WTC11 (cell line): ENCODE data around the gene WRAP73. TPM values are rescaled to one million over a fixed set of nuclear protein-coding genes. Genes with fewer than 3 reads are reported as not detected.

Experiments used
- ATAC-seq: fragments of 200-7000 bp; cut with Tn5 transposase; 2 replicates; pipeline ENCODE4 v1.10.0; 2021; ENCODE audit warnings: mild to moderate bottlenecking, moderate library complexity
- CTCF ChIA-PET: fragments of 300-600 bp; sonication (Branson Sonifier 250); formaldehyde crosslinking; loops from one replicate; lab custom pipeline; 2021; ENCODE audit warnings: antibody characterized with exemption; lab: Charles Lee
- POLR2A ChIA-PET: fragments of 350-600 bp; sonication (Branson Sonifier 250); formaldehyde crosslinking; loops from one replicate; lab custom pipeline; 2021; ENCODE audit warnings: antibody characterized with exemption; lab: Charles Lee
- DNase-seq: peaks from one replicate; pipeline ENCODE4 v3.0.0; 2021; ENCODE audit warnings: low spot score
- H3K27ac Mint-ChIP-seq: 2 replicates; pipeline ENCODE4 v1.8.0; 2021; ENCODE audit warnings: mixed read lengths
- H3K27me3 Mint-ChIP-seq: 2 replicates; pipeline ENCODE4 v1.8.0; 2021; ENCODE audit warnings: low read depth, mild to moderate bottlenecking, moderate library complexity, mixed read lengths
- H3K36me3 Mint-ChIP-seq: 2 replicates; pipeline ENCODE4 v1.8.0; 2021; ENCODE audit warnings: mixed read lengths
- H3K4me1 Mint-ChIP-seq: 2 replicates; pipeline ENCODE4 v1.8.0; 2022; ENCODE audit warnings: mixed read lengths
- H3K4me3 Mint-ChIP-seq: 2 replicates; pipeline ENCODE4 v1.8.0; 2021; ENCODE audit warnings: mild to moderate bottlenecking, moderate library complexity, mixed read lengths
- H3K9me3 Mint-ChIP-seq: 2 replicates; pipeline ENCODE4 v1.8.0; 2021; ENCODE audit warnings: mixed read lengths
- CTCF ChIP-seq: fragments of 200-600 bp; IDR thresholded peaks from 2 replicates; pipeline ENCODE4 v1.8.0; 2022; ENCODE audit warnings: antibody characterized with exemption
- ETV6 ChIP-seq: sonication (generic); formaldehyde crosslinking; IDR thresholded peaks from 2 replicates; pipeline ENCODE4 v1.8.1; 2022; ENCODE audit warnings: mild to moderate bottlenecking, missing genetic modification reagents
- FOXJ3 ChIP-seq: sonication (generic); formaldehyde crosslinking; IDR thresholded peaks from 2 replicates; pipeline ENCODE4 v1.9.0; 2021; ENCODE audit warnings: missing genetic modification reagents, mild to moderate bottlenecking, borderline replicate concordance
- FOXK1 ChIP-seq: sonication (generic); formaldehyde crosslinking; IDR thresholded peaks from 2 replicates; pipeline ENCODE4 v1.8.0; 2022; ENCODE audit warnings: mild to moderate bottlenecking, moderate library complexity, missing genetic modification reagents
- GABPB1 ChIP-seq: sonication (generic); formaldehyde crosslinking; IDR thresholded peaks from 2 replicates; pipeline ENCODE4 v1.8.1; 2023; ENCODE audit warnings: mild to moderate bottlenecking, missing genetic modification reagents
- HMGA2 ChIP-seq: fragments of 250-450 bp; sonication (Bioruptor Pico); IDR thresholded peaks from 2 replicates; pipeline ENCODE4 v1.4.0; 2021; ENCODE audit warnings: mild to moderate bottlenecking, moderate library complexity
- MAX ChIP-seq: sonication (generic); formaldehyde crosslinking; IDR thresholded peaks from 2 replicates; pipeline ENCODE4 v1.8.0; 2022; ENCODE audit warnings: mild to moderate bottlenecking, missing genetic modification reagents
- NR2C2 ChIP-seq: sonication (generic); formaldehyde crosslinking; IDR thresholded peaks from 2 replicates; pipeline ENCODE4 v1.8.0; 2022; ENCODE audit warnings: mild to moderate bottlenecking, missing genetic modification reagents
- NR3C1 ChIP-seq: sonication (generic); formaldehyde crosslinking; conservative IDR thresholded peaks from 2 replicates; pipeline ENCODE4 v1.8.1; 2023; ENCODE audit warnings: low read depth, mild to moderate bottlenecking, missing genetic modification reagents
- RELA ChIP-seq: sonication (generic); formaldehyde crosslinking; IDR thresholded peaks from 2 replicates; pipeline ENCODE4 v1.8.1; 2022; ENCODE audit warnings: missing genetic modification reagents, mild to moderate bottlenecking, borderline replicate concordance
- SP1 ChIP-seq: sonication (generic); formaldehyde crosslinking; conservative IDR thresholded peaks from 2 replicates; pipeline ENCODE4 v1.8.1; 2022; ENCODE audit warnings: missing genetic modification reagents
- TEAD1 ChIP-seq: sonication (generic); formaldehyde crosslinking; IDR thresholded peaks from 2 replicates; pipeline ENCODE4 v1.8.0; 2022; ENCODE audit warnings: mild to moderate bottlenecking, missing genetic modification reagents
- TEAD4 ChIP-seq: sonication (generic); formaldehyde crosslinking; IDR thresholded peaks from 2 replicates; pipeline ENCODE4 v1.8.0; 2022; ENCODE audit warnings: mild to moderate bottlenecking, missing genetic modification reagents
- USF1 ChIP-seq: sonication (generic); formaldehyde crosslinking; IDR thresholded peaks from 2 replicates; pipeline ENCODE4 v1.8.0; 2022; ENCODE audit warnings: mild to moderate bottlenecking, missing genetic modification reagents
- ZNF232 ChIP-seq: sonication (generic); formaldehyde crosslinking; IDR thresholded peaks from 2 replicates; pipeline ENCODE4 v1.8.0; 2022; ENCODE audit warnings: mild to moderate bottlenecking, missing genetic modification reagents
- ZNF317 ChIP-seq: sonication (generic); formaldehyde crosslinking; IDR thresholded peaks from 2 replicates; pipeline ENCODE4 v1.8.1; 2023; ENCODE audit warnings: low read depth, mild to moderate bottlenecking, moderate library complexity, missing genetic modification reagents, borderline replicate concordance
- ZNF671 ChIP-seq: fragments of 250-450 bp; sonication (Bioruptor Pico); IDR thresholded peaks from 2 replicates; pipeline ENCODE4 v1.8.0; 2021; ENCODE audit warnings: mild to moderate bottlenecking
- total RNA-seq: library from RNA; stranded (reverse); gene quantifications from 3 replicates; pipeline ENCODE4 v1.2.3, GENCODE V29; 2021
- TF ChIP-seq, protein P1 (sequence below): sonication (generic); formaldehyde crosslinking; IDR thresholded peaks from 2 replicates; pipeline ENCODE4 v1.8.1; 2023; ENCODE audit warnings: mild to moderate bottlenecking, missing genetic modification reagents
- TF ChIP-seq, protein P2 (sequence below): sonication (generic); formaldehyde crosslinking; IDR thresholded peaks from 2 replicates; pipeline ENCODE4 v1.8.1; 2022; ENCODE audit warnings: mild to moderate bottlenecking, moderate library complexity, missing genetic modification reagents
- TF ChIP-seq, protein P3 (sequence below): sonication (generic); formaldehyde crosslinking; IDR thresholded peaks from 2 replicates; pipeline ENCODE4 v1.8.1; 2022; ENCODE audit warnings: mild to moderate bottlenecking, missing genetic modification reagents, moderate library complexity, borderline replicate concordance

WRAP73 gene
- total RNA-seq, 1 experiment from 2014 or later, result 39.2 TPM

GRCh38 chr1:3593334-3593733, 56.6 kb downstream of the WRAP73 start:
- DNase-seq, result no peak
- no peak overlapping the region for H3K4me3 Mint-ChIP-seq
- no peak for ATAC-seq
- H3K9me3 Mint-ChIP-seq, result no peaks in the 10 kb centered on the region
- CTCF ChIA-PET, result interaction anchor here (0.6 to 5.4 kb wide), 11 partner anchors 9 to 1394 kb away, joined by 3 to 65 read pairs (median 4); no protein-coding TSS in a partner anchor
- no peaks in the 10 kb centered on the region for H3K27me3 Mint-ChIP-seq
- no peak overlapping the region for H3K27ac Mint-ChIP-seq
- POLR2A ChIA-PET, result no interaction called here
- no peaks in the 10 kb centered on the region for H3K36me3 Mint-ChIP-seq
- no peak for TF ChIP-seq ZNF317 (CRISPR knock-in tag)
- no peak for TF ChIP-seq ZNF232 (CRISPR knock-in tag)
- TF ChIP-seq, protein P1, sequence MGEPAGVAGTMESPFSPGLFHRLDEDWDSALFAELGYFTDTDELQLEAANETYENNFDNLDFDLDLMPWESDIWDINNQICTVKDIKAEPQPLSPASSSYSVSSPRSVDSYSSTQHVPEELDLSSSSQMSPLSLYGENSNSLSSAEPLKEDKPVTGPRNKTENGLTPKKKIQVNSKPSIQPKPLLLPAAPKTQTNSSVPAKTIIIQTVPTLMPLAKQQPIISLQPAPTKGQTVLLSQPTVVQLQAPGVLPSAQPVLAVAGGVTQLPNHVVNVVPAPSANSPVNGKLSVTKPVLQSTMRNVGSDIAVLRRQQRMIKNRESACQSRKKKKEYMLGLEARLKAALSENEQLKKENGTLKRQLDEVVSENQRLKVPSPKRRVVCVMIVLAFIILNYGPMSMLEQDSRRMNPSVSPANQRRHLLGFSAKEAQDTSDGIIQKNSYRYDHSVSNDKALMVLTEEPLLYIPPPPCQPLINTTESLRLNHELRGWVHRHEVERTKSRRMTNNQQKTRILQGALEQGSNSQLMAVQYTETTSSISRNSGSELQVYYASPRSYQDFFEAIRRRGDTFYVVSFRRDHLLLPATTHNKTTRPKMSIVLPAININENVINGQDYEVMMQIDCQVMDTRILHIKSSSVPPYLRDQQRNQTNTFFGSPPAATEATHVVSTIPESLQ (CRISPR knock-in tag), result no peak
- TF ChIP-seq FOXK1 (CRISPR knock-in tag), result no peak
- TF ChIP-seq HMGA2 (CRISPR knock-in tag), result no peak
- no peak for TF ChIP-seq CTCF
- TF ChIP-seq TEAD4 (CRISPR knock-in tag), result no peak
- no peak for TF ChIP-seq NR2C2 (CRISPR knock-in tag)
- TF ChIP-seq MAX (CRISPR knock-in tag), result no peak
- TF ChIP-seq ZNF671 (CRISPR knock-in tag), result no peak
- TF ChIP-seq FOXJ3 (CRISPR knock-in tag), result no peak
- TF ChIP-seq TEAD1, result no peak
- no peak for TF ChIP-seq USF1 (CRISPR knock-in tag)
- no peak for TF ChIP-seq RELA (CRISPR knock-in tag)
- no peak for TF ChIP-seq NR3C1 (CRISPR knock-in tag)
- no peak for TF ChIP-seq SP1 (CRISPR knock-in tag)
- TF ChIP-seq ETV6 (CRISPR knock-in tag), result no peak
- no peak for TF ChIP-seq GABPB1 (CRISPR knock-in tag)
- TF ChIP-seq, protein P2, sequence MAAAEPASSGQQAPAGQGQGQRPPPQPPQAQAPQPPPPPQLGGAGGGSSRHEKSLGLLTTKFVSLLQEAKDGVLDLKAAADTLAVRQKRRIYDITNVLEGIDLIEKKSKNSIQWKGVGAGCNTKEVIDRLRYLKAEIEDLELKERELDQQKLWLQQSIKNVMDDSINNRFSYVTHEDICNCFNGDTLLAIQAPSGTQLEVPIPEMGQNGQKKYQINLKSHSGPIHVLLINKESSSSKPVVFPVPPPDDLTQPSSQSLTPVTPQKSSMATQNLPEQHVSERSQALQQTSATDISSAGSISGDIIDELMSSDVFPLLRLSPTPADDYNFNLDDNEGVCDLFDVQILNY, result no peak
- TF ChIP-seq, protein P3, sequence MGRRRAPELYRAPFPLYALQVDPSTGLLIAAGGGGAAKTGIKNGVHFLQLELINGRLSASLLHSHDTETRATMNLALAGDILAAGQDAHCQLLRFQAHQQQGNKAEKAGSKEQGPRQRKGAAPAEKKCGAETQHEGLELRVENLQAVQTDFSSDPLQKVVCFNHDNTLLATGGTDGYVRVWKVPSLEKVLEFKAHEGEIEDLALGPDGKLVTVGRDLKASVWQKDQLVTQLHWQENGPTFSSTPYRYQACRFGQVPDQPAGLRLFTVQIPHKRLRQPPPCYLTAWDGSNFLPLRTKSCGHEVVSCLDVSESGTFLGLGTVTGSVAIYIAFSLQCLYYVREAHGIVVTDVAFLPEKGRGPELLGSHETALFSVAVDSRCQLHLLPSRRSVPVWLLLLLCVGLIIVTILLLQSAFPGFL (CRISPR knock-in tag), result no peak
- peaks cover 17% of the 10 kb centered on the region for H3K4me1 Mint-ChIP-seq
